ENCODE data around the gene ZNF813.
A peak's percentile ranks its signal among the peaks of the same experiment; 100 is the strongest.

ZNF813 gene

GRCh38 chr19:53521373-53522202, 54.1 kb downstream of the ZNF813 start:
- peaks cover 0 to 4% of the 10 kb centered on the region in 2 donors for H3K9me3 ChIP-seq (ENCODE audit: control insufficient read depth in 2 of 2, low read length in 2 of 2)
- no peaks in the 10 kb centered on the region for H3K36me3 ChIP-seq (ENCODE audit: control insufficient read depth in 2 of 2, insufficient read depth in 2 of 2, low read length in 2 of 2)
- peak overlapping the region; percentile 80 to 84 for H3K4me3 ChIP-seq (ENCODE audit: low read length in 2 of 2)
- H3K9ac ChIP-seq (ENCODE audit: low read length in 2 of 2), result peak overlapping the region in 1 of 2 donors; percentile 60
- no peak overlapping the region for H3K27ac ChIP-seq (ENCODE audit: low read length)
- no peaks in the 10 kb centered on the region for H3K27me3 ChIP-seq (ENCODE audit: control insufficient read depth in 1 of 2, insufficient read depth in 2 of 2, low read length in 2 of 2)
- H3K4me1 ChIP-seq (ENCODE audit: control insufficient read depth, insufficient read depth, low read length), result peaks cover 13% of the 10 kb centered on the region

GRCh38 chr19:53525922-53526321, 58.4 kb downstream of the ZNF813 start:
- Histone ChIP-seq H3K27ac (ENCODE audit: low read length) (no peak overlapping the region), H3K9ac (ENCODE audit: low read length in 2 of 2) (no peak overlapping the region), H3K9me3 (ENCODE audit: control insufficient read depth in 2 of 2, low read length in 2 of 2) (peaks cover 0 to 4% of the 10 kb centered on the region in 2 donors), H3K4me3 (ENCODE audit: low read length in 2 of 2) (no peak overlapping the region), H3K36me3 (ENCODE audit: control insufficient read depth in 2 of 2, insufficient read depth in 2 of 2, low read length in 2 of 2) (no peaks in the 10 kb centered on the region), H3K27me3 (ENCODE audit: control insufficient read depth in 1 of 2, insufficient read depth in 2 of 2, low read length in 2 of 2) (no peaks in the 10 kb centered on the region), H3K4me1 (ENCODE audit: control insufficient read depth, insufficient read depth, low read length) (peaks cover 9% of the 10 kb centered on the region)

GRCh38 chr19:53530622-53531021, 63.1 kb downstream of the ZNF813 start:
- H3K4me3 ChIP-seq (ENCODE audit: low read length in 2 of 2), result no peak overlapping the region
- no peaks in the 10 kb centered on the region for H3K4me1 ChIP-seq (ENCODE audit: control insufficient read depth, insufficient read depth, low read length)
- no peak overlapping the region for H3K9ac ChIP-seq (ENCODE audit: low read length in 2 of 2)

GRCh38 chr19:53531457-53531856, 63.9 kb downstream of the ZNF813 start:
- no peaks in the 10 kb centered on the region for H3K4me1 ChIP-seq (ENCODE audit: control insufficient read depth, insufficient read depth, low read length)
- H3K9me3 ChIP-seq (ENCODE audit: control insufficient read depth in 2 of 2, low read length in 2 of 2), result no peaks in the 10 kb centered on the region
- H3K36me3 ChIP-seq (ENCODE audit: control insufficient read depth in 2 of 2, insufficient read depth in 2 of 2, low read length in 2 of 2), result no peaks in the 10 kb centered on the region
- no peak overlapping the region for H3K9ac ChIP-seq (ENCODE audit: low read length in 2 of 2)
- no peaks in the 10 kb centered on the region for H3K27me3 ChIP-seq (ENCODE audit: control insufficient read depth in 1 of 2, insufficient read depth in 2 of 2, low read length in 2 of 2)
- H3K27ac ChIP-seq (ENCODE audit: low read length), result no peak overlapping the region
- H3K4me3 ChIP-seq (ENCODE audit: low read length in 2 of 2), result no peak overlapping the region

More at GRCh38 chr19:53530622-53531021, 63.1 kb downstream of the ZNF813 start:
- Histone ChIP-seq H3K36me3 (ENCODE audit: control insufficient read depth in 2 of 2, insufficient read depth in 2 of 2, low read length in 2 of 2) (no peaks in the 10 kb centered on the region), H3K9me3 (ENCODE audit: control insufficient read depth in 2 of 2, low read length in 2 of 2) (peaks cover 0 to 4% of the 10 kb centered on the region in 2 donors), H3K27me3 (ENCODE audit: control insufficient read depth in 1 of 2, insufficient read depth in 2 of 2, low read length in 2 of 2) (no peaks in the 10 kb centered on the region), H3K27ac (ENCODE audit: low read length) (no peak overlapping the region)

- Histone ChIP-seq H3K36me3 (ENCODE audit: control insufficient read depth in 2 of 2, insufficient read depth in 2 of 2, low read length in 2 of 2) (no peaks in the 10 kb centered on the region), H3K4me3 (ENCODE audit: low read length in 2 of 2) (no peak overlapping the region), H3K9ac (ENCODE audit: low read length in 2 of 2) (no peak overlapping the region), H3K27ac (ENCODE audit: low read length) (no peak overlapping the region), H3K27me3 (ENCODE audit: control insufficient read depth in 1 of 2, insufficient read depth in 2 of 2, low read length in 2 of 2) (no peaks in the 10 kb centered on the region), H3K4me1 (ENCODE audit: control insufficient read depth, insufficient read depth, low read length) (no peaks in the 10 kb centered on the region), H3K9me3 (ENCODE audit: control insufficient read depth in 2 of 2, low read length in 2 of 2) (no peaks in the 10 kb centered on the region)
Measured at GRCh38 chr19:53532362-53532761, 64.8 kb downstream of the ZNF813 start.

GRCh38 chr19:53536225-53536548, 68.7 kb downstream of the ZNF813 start:
- Histone ChIP-seq H3K9ac (ENCODE audit: low read length in 2 of 2) (no peak overlapping the region), H3K9me3 (ENCODE audit: control insufficient read depth in 2 of 2, low read length in 2 of 2) (no peaks in the 10 kb centered on the region), H3K27ac (ENCODE audit: low read length) (no peak overlapping the region), H3K27me3 (ENCODE audit: control insufficient read depth in 1 of 2, insufficient read depth in 2 of 2, low read length in 2 of 2) (no peaks in the 10 kb centered on the region), H3K4me3 (ENCODE audit: low read length in 2 of 2) (no peak overlapping the region), H3K36me3 (ENCODE audit: control insufficient read depth in 2 of 2, insufficient read depth in 2 of 2, low read length in 2 of 2) (peaks cover 2 to 4% of the 10 kb centered on the region in 2 donors), H3K4me1 (ENCODE audit: control insufficient read depth, insufficient read depth, low read length) (peaks cover 4% of the 10 kb centered on the region)

GRCh38 chr19:53537121-53537520, 69.6 kb downstream of the ZNF813 start:
- Histone ChIP-seq H3K27ac (ENCODE audit: low read length) (peak overlapping the region; percentile 78), H3K27me3 (ENCODE audit: control insufficient read depth in 1 of 2, insufficient read depth in 2 of 2, low read length in 2 of 2) (no peaks in the 10 kb centered on the region), H3K36me3 (ENCODE audit: control insufficient read depth in 2 of 2, insufficient read depth in 2 of 2, low read length in 2 of 2) (peaks cover 2 to 4% of the 10 kb centered on the region in 2 donors), H3K9me3 (ENCODE audit: control insufficient read depth in 2 of 2, low read length in 2 of 2) (no peaks in the 10 kb centered on the region), H3K9ac (ENCODE audit: low read length in 2 of 2) (peak overlapping the region; percentile 75 to 80), H3K4me3 (ENCODE audit: low read length in 2 of 2) (peak overlapping the region; percentile 90 to 94), H3K4me1 (ENCODE audit: control insufficient read depth, insufficient read depth, low read length) (peaks cover 4% of the 10 kb centered on the region)

- H3K4me1 ChIP-seq (ENCODE audit: control insufficient read depth, insufficient read depth, low read length), result peaks cover 4% of the 10 kb centered on the region
- peak within 1 kb of the TSS; percentile 90 to 94 for H3K4me3 ChIP-seq (ENCODE audit: low read length in 2 of 2)
- H3K9ac ChIP-seq (ENCODE audit: low read length in 2 of 2), result peak within 1 kb of the TSS; percentile 80 to 84
- peaks cover 2 to 4% of the 10 kb centered on the region in 2 donors for H3K36me3 ChIP-seq (ENCODE audit: control insufficient read depth in 2 of 2, insufficient read depth in 2 of 2, low read length in 2 of 2)
- no peaks in the 10 kb centered on the region for H3K27me3 ChIP-seq (ENCODE audit: control insufficient read depth in 1 of 2, insufficient read depth in 2 of 2, low read length in 2 of 2)
- H3K27ac ChIP-seq (ENCODE audit: low read length), result peak within 1 kb of the TSS; percentile 78
- no peaks in the 10 kb centered on the region for H3K9me3 ChIP-seq (ENCODE audit: control insufficient read depth in 2 of 2, low read length in 2 of 2)
Measured at GRCh38 chr19:53537521-53538377, 70.2 kb downstream of the ZNF813 start, which contains the start of gene ZNF331. Gene ZNF331, plus strand, starts transcription at chr19:53538145. Its CDS starts 31,232 bp downstream, at chr19:53569377.

GRCh38 chr19:53538378-53539109, 71.0 kb downstream of the ZNF813 start:
- peak overlapping the region; percentile 80 to 84 for H3K9ac ChIP-seq (ENCODE audit: low read length in 2 of 2)
- peaks cover 2 to 4% of the 10 kb centered on the region in 2 donors for H3K36me3 ChIP-seq (ENCODE audit: control insufficient read depth in 2 of 2, insufficient read depth in 2 of 2, low read length in 2 of 2)
- H3K9me3 ChIP-seq (ENCODE audit: control insufficient read depth in 2 of 2, low read length in 2 of 2), result no peaks in the 10 kb centered on the region
- H3K4me3 ChIP-seq (ENCODE audit: low read length in 2 of 2), result peak overlapping the region; percentile 90 to 94
- H3K27me3 ChIP-seq (ENCODE audit: control insufficient read depth in 1 of 2, insufficient read depth in 2 of 2, low read length in 2 of 2), result no peaks in the 10 kb centered on the region
- H3K27ac ChIP-seq (ENCODE audit: low read length), result peak overlapping the region; percentile 78
- H3K4me1 ChIP-seq (ENCODE audit: control insufficient read depth, insufficient read depth, low read length), result peaks cover 4% of the 10 kb centered on the region

- H3K9ac ChIP-seq (ENCODE audit: low read length in 2 of 2), result no peak overlapping the region
- peaks cover 2 to 4% of the 10 kb centered on the region in 2 donors for H3K36me3 ChIP-seq (ENCODE audit: control insufficient read depth in 2 of 2, insufficient read depth in 2 of 2, low read length in 2 of 2)
- H3K4me3 ChIP-seq (ENCODE audit: low read length in 2 of 2), result no peak overlapping the region
- H3K4me1 ChIP-seq (ENCODE audit: control insufficient read depth, insufficient read depth, low read length), result peaks cover 4% of the 10 kb centered on the region
- H3K27me3 ChIP-seq (ENCODE audit: control insufficient read depth in 1 of 2, insufficient read depth in 2 of 2, low read length in 2 of 2), result no peaks in the 10 kb centered on the region
- no peak overlapping the region for H3K27ac ChIP-seq (ENCODE audit: low read length)
- no peaks in the 10 kb centered on the region for H3K9me3 ChIP-seq (ENCODE audit: control insufficient read depth in 2 of 2, low read length in 2 of 2)
Measured at GRCh38 chr19:53540091-53540490, 72.6 kb downstream of the ZNF813 start.
